Skeletal muscle cell (primary cell): ENCODE measurements around the gene SCN10A.

Experiments used
- DNase-seq: peaks from one replicate; pipeline ENCODE4 v3.0.0-alpha.2; 2010; ENCODE audit warnings: low read depth
- H3K4me3 ChIP-seq: 2 replicates; pipeline ENCODE4 v1.5.1; 2011; ENCODE audit warnings: low read depth, mild to moderate bottlenecking, control low read depth, low read length, moderate library complexity

SCN10A gene

DNA sequence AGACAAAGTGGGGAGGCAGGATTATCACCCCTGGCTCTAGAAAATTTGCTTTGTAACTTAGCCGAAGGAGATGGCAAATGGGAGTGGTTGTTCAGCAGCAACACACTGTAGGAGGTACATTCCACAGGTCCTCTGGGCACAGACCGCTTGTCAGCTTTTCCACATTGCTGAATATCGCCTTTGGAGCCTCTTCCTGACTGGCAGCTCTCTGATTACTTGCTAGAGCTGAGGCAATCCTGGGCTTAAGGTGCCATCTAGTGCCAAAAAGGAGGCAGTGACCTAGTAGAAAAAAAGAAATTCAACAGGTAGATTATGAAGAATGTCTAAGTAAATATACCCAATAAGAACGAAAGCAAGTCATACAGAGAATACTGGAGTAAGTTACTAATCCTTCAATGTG, 153.5 kb downstream of the SCN10A start:
- H3K4me3 ChIP-seq = no peak overlapping the region
- DNase-seq = no peak

DNA sequence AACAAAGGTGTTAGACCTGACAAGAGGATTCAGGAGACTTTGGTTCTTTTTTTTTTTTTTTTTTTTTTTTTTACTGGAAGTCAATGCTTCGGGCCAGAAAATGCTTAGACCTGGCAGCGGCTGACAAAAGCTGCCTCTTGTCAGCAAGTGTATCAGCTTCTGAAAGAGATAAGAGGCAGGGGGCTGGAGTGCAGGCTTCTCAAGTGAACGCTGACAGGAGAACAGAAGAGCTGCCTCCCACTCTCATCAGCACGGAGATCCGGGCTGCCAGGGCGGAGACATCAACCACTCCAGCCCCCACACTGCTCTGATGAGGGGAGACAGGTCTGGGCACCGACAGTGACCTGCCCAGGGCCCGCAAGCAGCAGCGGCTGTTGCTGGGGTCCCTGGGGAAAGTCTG, 157.2 kb downstream of the SCN10A start:
- no peak overlapping the region for H3K4me3 ChIP-seq
- no peak for DNase-seq

- DNase-seq = no peak
- H3K4me3 ChIP-seq = no peak overlapping the region
Observed at GRCh38 chr3:38657369-38657768, 158.6 kb downstream of the SCN10A start.

DNA sequence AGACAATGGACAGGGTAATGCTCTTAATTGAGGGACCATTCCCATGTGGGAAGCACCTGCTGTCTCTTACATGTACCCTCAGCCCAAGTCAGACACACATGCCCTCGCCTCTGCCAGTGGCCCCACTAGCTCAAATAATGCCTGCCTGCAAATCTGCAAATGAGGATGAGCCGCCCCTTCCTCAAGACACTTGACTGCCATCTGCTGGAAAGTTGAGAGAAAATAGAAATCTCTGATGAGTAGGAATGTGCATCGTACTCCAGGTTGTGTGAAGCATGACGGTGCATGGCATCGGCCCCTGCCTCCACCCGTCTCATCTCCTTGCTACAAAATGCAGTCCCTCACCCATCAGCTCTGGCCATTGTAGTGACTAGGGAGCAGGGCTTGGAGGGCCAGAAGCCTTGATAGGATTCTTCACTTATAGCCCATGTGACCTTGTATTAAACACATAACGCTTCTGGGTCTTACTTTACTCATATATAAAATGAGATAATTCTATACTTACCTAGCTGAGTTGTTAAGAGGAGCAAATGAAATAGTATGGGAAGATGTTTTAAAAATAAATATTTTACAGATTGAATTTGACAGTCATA, 160.2 kb downstream of the SCN10A start:
- no peak for DNase-seq
- H3K4me3 ChIP-seq = no peak overlapping the region

- no peak for DNase-seq
- no peak overlapping the region for H3K4me3 ChIP-seq
Observed at GRCh38 chr3:38653685-38654537, 162.1 kb downstream of the SCN10A start.

DNA sequence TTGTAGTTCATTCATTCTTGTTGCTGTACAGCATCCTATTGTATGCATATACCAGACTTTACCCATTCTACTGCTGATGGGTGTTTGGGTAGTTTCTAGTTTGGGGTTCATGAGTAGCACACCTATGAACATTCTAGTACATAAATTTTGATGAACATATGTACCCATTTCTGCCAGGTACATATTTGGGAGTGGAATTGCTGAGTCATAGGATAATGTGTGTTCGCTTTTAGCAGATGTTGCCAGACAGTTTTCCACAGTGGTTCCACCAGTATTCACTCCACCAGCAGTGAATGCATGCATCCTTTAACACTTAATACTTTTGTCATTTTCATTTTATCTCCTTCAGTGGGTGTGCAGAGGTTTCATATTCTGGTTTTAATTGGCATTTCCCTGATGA, 163.1 kb downstream of the SCN10A start:
- DNase-seq = no peak
- no peak overlapping the region for H3K4me3 ChIP-seq

- DNase-seq = no peak
- no peak overlapping the region for H3K4me3 ChIP-seq
Observed at GRCh38 chr3:38651153-38651789, 164.7 kb downstream of the SCN10A start.

- H3K4me3 ChIP-seq = no peak overlapping the region
- no peak for DNase-seq
Observed at GRCh38 chr3:38650248-38650951, 165.6 kb downstream of the SCN10A start.

GRCh38 chr3:38649500-38650247, 166.3 kb downstream of the SCN10A start, which contains the start of gene SCN5A:
Gene SCN5A, minus strand, starts transcription at chr3:38649687. Its CDS starts 16,380 bp downstream, at chr3:38633307.
- DNase-seq = no peak
- H3K4me3 ChIP-seq = peak within 1 kb of the TSS; percentile 54

DNA sequence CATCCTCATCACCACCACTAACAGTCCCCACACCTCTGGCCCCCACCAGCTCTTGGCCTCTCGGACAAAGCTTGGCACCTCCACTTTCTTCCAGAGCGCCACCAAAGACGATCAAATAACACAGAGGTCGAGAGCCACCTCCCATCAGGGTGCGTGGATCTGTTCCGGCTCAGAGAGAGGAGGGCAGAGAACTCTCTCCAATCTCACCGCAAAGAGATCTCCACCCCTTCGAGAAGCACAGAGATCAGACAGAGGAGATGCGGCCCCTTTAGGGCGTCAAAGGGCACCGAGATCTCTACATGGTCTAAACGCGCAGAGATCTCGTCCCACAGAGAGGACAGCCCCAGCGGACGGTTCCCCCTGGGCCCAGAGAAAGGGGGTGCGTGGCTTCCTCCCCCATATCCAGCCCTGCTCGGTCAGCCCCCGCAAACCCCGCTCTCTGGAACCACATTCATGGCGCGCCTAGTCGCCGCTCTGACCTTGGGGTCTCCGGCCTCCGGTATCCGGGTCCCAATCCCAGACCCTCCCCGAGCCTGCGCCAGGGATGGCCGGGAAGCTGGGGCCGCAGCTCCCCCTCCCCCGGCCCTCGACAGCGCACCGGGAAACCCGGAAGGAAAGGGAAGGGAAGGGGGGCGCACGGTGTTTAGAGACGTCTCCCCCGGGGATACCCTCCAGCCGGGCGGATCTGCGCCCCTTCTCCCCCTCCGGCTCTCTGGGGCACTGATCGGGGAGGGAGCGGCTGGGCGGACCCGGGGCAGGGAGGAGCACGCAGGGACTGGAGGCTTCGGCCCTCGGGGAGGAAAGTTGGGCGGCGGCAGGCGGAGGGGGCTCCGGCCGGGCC, 167.1 kb downstream of the SCN10A start:
- peak overlapping the region; percentile 54 for H3K4me3 ChIP-seq
- DNase-seq = no peak

DNA sequence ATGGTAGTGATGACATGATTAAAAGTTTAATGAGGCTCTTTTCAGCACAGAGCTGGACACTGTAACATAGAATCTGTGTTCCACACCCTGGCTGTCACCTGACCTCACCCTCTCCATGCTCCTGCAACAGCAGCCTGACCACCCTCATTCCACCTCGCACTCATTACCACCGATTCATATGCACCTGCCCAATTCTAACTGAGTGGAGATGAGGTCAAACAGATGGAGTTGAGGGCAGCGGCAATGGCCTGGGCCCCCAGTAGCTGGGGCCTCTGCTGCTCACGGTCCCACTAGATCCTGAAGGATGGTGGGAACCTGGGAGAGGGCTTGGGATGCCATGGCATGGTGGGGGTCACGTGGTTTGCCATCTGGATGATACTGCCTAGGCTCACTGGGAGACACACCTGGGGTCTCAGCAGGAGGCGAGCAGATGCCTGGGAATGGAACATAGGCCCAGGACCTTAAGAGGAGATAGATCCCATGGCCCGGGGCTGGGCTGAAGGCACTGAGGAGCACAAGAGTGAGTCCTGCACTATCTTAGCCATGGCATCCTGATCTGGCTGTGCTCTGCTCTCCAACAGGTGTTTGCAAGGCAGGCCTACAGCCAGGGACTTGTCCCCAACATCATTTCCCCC, 167.9 kb downstream of the SCN10A start:
- peak overlapping the region; percentile 54 for H3K4me3 ChIP-seq
- no peak for DNase-seq

GRCh38 chr3:38647217-38647970, 168.6 kb downstream of the SCN10A start:
- H3K4me3 ChIP-seq = no peak overlapping the region
- DNase-seq = no peak
